ENCODE data around the gene NANOS3. TPM values are rescaled to one million over a fixed set of nuclear protein-coding genes. Genes with fewer than 3 reads are reported as not detected.
"Not testable (repeated sequence)": the region's sequence is repeated elsewhere in the genome, so short reads cannot be mapped to it uniquely, and the experiment has no call there.

NANOS3 gene
- total RNA-seq, 3 donors from 2014 or later = 0.52 TPM; not detected in 2

DNA sequence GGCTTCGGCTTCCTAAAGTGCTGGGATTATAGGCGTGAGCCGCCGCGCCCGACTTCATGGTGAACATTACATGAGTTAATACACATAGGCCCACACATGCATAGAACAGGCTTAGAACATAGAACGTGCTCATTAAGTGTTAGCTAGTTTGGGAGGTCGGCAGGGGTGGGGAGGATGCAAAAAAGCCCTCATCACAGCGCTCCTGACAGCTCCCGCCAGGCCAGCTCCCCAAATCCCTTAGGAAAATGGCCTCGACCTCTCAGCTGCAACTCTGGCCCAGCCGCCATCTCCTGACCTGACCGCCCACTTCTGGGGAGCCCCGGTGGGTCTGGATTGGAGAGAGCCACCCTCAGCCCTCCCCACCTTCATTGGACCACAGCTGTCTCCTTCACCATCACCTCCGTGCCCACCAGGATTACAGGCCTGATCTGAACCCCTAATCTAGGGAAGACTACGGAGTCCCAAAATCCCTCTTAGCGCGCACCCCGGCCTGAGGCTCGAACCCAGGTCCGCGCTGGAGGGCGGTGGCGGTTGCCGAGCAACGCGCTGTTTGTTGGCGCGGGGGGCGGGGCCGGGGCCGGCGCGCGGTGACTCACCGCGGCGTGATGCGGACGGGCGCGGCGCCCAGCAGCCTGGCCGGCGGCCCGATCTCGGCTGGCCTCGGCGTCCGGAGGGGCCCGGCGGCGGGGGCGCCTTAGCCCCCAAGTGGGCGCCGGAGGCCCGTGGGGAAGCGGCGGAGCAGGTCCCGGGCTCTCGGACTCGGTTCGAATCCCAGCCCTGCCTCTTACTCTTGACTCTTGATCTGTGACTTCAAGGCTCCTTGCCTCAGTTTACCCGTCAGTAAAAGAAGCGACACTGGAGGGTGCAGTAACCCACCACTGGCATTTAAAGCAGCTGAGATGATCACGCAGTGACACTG is 26.7 kb upstream of the NANOS3 start:
- Mint-ChIP-seq H3K36me3 (ENCODE audit: insufficient read depth) (no peaks in the 10 kb centered on the region), H3K4me3 (peak overlapping the region; percentile 76), H3K4me1 (ENCODE audit: low read depth) (peaks cover 37% of the 10 kb centered on the region), H3K27me3 (ENCODE audit: low read depth) (no peaks in the 10 kb centered on the region), H3K9me3 (no peaks in the 10 kb centered on the region)
- DNase-seq (peak; percentile 53), ATAC-seq (peak in 1 of 2 donors; percentile 10)

GRCh38 chr19:13850910-13851733 is 25.8 kb upstream of the NANOS3 start:
- H3K9me3 Mint-ChIP-seq = no peaks in the 10 kb centered on the region
- ATAC-seq (peak; percentile 8 to 22), DNase-seq (peak; percentile 74)
- H3K27me3 Mint-ChIP-seq (ENCODE audit: low read depth) = no peaks in the 10 kb centered on the region
- peaks cover 30% of the 10 kb centered on the region for H3K4me1 Mint-ChIP-seq (ENCODE audit: low read depth)
- no peaks in the 10 kb centered on the region for H3K36me3 Mint-ChIP-seq (ENCODE audit: insufficient read depth)
- peak overlapping the region; percentile 76 for H3K4me3 Mint-ChIP-seq

GRCh38 chr19:13851734-13852114 is 25.2 kb upstream of the NANOS3 start:
- DNase-seq, H3K4me3 Mint-ChIP-seq: not testable (repeated sequence)
- peaks cover 24% of the 10 kb centered on the region for H3K4me1 Mint-ChIP-seq (ENCODE audit: low read depth)

GRCh38 chr19:13852171-13852707 is 24.7 kb upstream of the NANOS3 start:
- H3K36me3 Mint-ChIP-seq (ENCODE audit: insufficient read depth); H3K4me3 Mint-ChIP-seq; ATAC-seq; H3K27me3 Mint-ChIP-seq (ENCODE audit: low read depth); DNase-seq; H3K9me3 Mint-ChIP-seq: not testable (repeated sequence)
- H3K4me1 Mint-ChIP-seq (ENCODE audit: low read depth) = peaks cover 23% of the 10 kb centered on the region

More at GRCh38 chr19:13851734-13852114, 25.2 kb upstream of the NANOS3 start:
- H3K9me3 Mint-ChIP-seq; H3K36me3 Mint-ChIP-seq (ENCODE audit: insufficient read depth); ATAC-seq; H3K27me3 Mint-ChIP-seq (ENCODE audit: low read depth): not testable (repeated sequence)

- Mint-ChIP-seq H3K36me3 (ENCODE audit: insufficient read depth) (no peaks in the 10 kb centered on the region), H3K4me3 (no peak overlapping the region), H3K9me3 (no peaks in the 10 kb centered on the region), H3K27me3 (ENCODE audit: low read depth) (no peaks in the 10 kb centered on the region), H3K4me1 (ENCODE audit: low read depth) (peaks cover 17% of the 10 kb centered on the region)
- ATAC-seq = no peak
- DNase-seq = no peak
These were observed 20.4 kb upstream of the NANOS3 start for GRCh38 chr19:13856497-13856896.

- Mint-ChIP-seq H3K36me3 (ENCODE audit: insufficient read depth) (no peaks in the 10 kb centered on the region), H3K4me1 (ENCODE audit: low read depth) (peaks cover 33% of the 10 kb centered on the region), H3K27me3 (ENCODE audit: low read depth) (peaks cover 10% of the 10 kb centered on the region), H3K4me3 (no peak overlapping the region), H3K9me3 (no peaks in the 10 kb centered on the region)
- DNase-seq (no peak), ATAC-seq (no peak)
These were observed 17.5 kb upstream of the NANOS3 start for GRCh38 chr19:13859361-13859880.

DNA sequence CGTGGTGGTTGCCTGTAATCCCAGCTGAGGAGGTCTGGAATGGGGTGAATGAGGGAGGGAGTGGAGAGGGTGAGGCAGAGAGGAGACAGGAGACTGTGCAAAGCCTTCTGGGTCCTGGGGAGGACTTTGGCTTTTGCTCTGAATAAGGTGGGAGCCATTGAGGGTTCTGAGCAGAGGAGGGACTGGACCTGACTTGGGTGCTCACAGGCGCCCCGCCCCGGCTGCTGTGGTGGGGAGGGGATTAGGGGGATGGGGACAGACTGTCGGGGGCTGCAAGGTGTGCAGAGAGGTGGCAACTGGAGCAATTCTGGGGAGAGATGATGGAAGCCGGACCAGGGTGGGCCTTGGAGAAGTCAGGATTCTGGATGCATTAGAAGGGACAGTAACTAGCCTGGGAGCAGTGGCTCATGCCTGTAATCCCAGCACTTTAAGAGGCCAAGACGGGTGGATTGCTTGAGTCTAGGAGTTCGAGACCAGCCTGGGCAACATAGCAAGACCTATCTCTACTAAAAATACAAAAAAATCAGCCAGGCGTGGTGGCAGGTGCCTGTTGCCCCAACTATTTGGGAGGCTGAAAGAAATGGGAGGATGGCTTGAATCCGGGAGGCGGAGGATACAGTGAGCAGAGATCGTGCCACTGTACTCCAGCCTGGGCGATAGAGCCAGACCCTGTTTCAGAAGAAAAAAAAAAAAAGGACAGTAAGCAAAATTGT is 16.1 kb upstream of the NANOS3 start:
- Mint-ChIP-seq H3K9me3 (no peaks in the 10 kb centered on the region), H3K4me3 (peak overlapping the region; percentile 93), H3K36me3 (ENCODE audit: insufficient read depth) (no peaks in the 10 kb centered on the region), H3K4me1 (ENCODE audit: low read depth) (peaks cover 37% of the 10 kb centered on the region), H3K27me3 (ENCODE audit: low read depth) (peaks cover 14% of the 10 kb centered on the region)
- no peak for DNase-seq
- no peak for ATAC-seq

DNA sequence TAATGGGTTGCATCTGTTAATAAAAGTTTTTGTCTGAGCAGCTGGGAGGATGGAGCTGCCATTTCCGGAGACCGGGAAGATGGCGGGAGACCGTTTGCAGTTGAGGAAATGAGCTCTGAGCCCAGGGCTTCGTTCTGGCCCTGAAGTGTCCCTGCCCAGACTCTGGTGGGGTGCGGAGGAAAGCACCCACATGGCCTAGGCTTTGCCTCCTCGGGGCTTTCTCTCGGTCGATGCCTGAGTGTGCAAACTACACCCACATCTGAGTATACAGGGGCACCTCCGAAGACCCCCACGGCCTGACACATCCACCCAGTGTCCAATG is 15.6 kb upstream of the NANOS3 start:
- no peaks in the 10 kb centered on the region for H3K36me3 Mint-ChIP-seq (ENCODE audit: insufficient read depth)
- H3K4me1 Mint-ChIP-seq (ENCODE audit: low read depth) = peaks cover 39% of the 10 kb centered on the region
- peak overlapping the region; percentile 93 for H3K4me3 Mint-ChIP-seq
- no peaks in the 10 kb centered on the region for H3K9me3 Mint-ChIP-seq
- peaks cover 17% of the 10 kb centered on the region for H3K27me3 Mint-ChIP-seq (ENCODE audit: low read depth)
- ATAC-seq = peak; percentile 12 to 18
- DNase-seq = no peak

GRCh38 chr19:13861714-13862531 is 15.0 kb upstream of the NANOS3 start:
- peak; percentile 86 for DNase-seq
- Mint-ChIP-seq H3K9me3 (no peaks in the 10 kb centered on the region), H3K4me1 (ENCODE audit: low read depth) (peaks cover 44% of the 10 kb centered on the region), H3K4me3 (peak overlapping the region; percentile 93), H3K27me3 (ENCODE audit: low read depth) (peaks cover 23% of the 10 kb centered on the region), H3K36me3 (ENCODE audit: insufficient read depth) (no peaks in the 10 kb centered on the region)
- peak; percentile 86 to 87 for ATAC-seq

GRCh38 chr19:13864046-13864666 is 12.8 kb upstream of the NANOS3 start:
- Mint-ChIP-seq H3K4me3 (peak overlapping the region; percentile 80), H3K36me3 (ENCODE audit: insufficient read depth) (no peaks in the 10 kb centered on the region), H3K9me3 (no peaks in the 10 kb centered on the region), H3K4me1 (ENCODE audit: low read depth) (peaks cover 46% of the 10 kb centered on the region), H3K27me3 (ENCODE audit: low read depth) (peaks cover 30% of the 10 kb centered on the region)
- DNase-seq = no peak
- no peak for ATAC-seq

- Mint-ChIP-seq H3K36me3 (ENCODE audit: insufficient read depth) (no peaks in the 10 kb centered on the region), H3K4me3 (peak overlapping the region; percentile 80), H3K9me3 (no peaks in the 10 kb centered on the region), H3K27me3 (ENCODE audit: low read depth) (peaks cover 32% of the 10 kb centered on the region), H3K4me1 (ENCODE audit: low read depth) (peaks cover 41% of the 10 kb centered on the region)
- no peak for ATAC-seq
- DNase-seq = no peak
These were observed 12.0 kb upstream of the NANOS3 start for GRCh38 chr19:13864667-13865570.

Measured in activated T-cell treated with anti-CD3 and anti-CD28 coated beads, Interleukin-2, amount 50 U/mL, for 4 hours (primary cell).